HFF-Myc (cell line): ENCODE measurements around the gene OGA.

ENCODE experiments used
- DNase-seq: peaks from one replicate; pipeline ENCODE4 v3.0.0-alpha.2; 2011; ENCODE audit warnings: low read depth; ENCODE audit errors: extremely low read depth
- H3K4me3 ChIP-seq: replicated peaks from 2 replicates; pipeline ENCODE4 v1.5.1; 2011; ENCODE audit warnings: low read depth, mild to moderate bottlenecking, control low read depth, low read length
- CTCF ChIP-seq: IDR thresholded peaks from 2 replicates; pipeline ENCODE4 v1.5.1; 2012; ENCODE audit warnings: mild to moderate bottlenecking, low read depth, low read length, control low read depth; ENCODE audit errors: missing control alignments

OGA gene

DNA sequence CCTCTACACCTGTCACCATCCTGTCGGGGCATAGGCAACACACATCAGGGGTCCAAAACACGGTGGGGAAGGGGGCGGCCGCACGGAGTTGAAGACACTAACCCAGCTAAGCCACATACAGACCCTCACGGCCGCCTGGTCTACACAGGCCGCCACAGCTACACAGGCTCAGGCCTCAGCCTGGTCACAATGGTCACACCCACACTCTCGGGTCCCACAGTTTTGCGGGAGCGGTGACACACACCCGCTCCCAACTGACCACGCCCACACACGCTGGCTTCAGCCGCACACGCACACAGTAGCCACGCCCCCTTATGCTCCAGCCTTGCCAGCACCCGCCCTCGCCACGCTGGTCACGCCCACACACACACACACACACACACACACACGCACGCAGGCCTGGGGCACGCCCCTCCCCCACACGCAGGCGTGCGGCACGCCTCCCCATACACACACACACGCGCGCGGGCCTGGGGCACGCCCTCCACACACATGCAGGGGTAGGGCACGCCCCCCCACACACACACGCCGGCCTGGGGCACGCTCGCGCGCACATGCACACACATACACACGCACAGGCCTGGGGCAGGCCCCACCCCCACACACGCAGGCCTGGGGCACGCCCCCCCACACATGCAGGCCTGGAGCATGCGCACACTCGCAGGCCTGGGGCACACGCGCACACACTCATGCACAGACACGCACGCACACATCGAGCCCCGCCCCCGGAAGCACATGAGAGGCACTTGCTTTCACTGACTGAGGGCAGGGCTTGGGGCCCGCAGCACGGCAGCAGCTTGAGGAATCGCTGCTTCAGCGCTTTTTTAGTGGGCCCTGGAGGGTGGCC lies 12.3 kb upstream of the OGA start:
- no peak for TF ChIP-seq CTCF
- peak overlapping the region; percentile 39 for H3K4me3 ChIP-seq
- DNase-seq: peak; percentile 71

GRCh38 chr10:101829561-101830315 lies 11.5 kb upstream of the OGA start:
- TF ChIP-seq CTCF: no peak
- DNase-seq: no peak
- H3K4me3 ChIP-seq: peak overlapping the region; percentile 39

- H3K4me3 ChIP-seq: no peak overlapping the region
- DNase-seq: no peak
- no peak for TF ChIP-seq CTCF
Measured at GRCh38 chr10:101828766-101829551, 10.7 kb upstream of the OGA start.

DNA sequence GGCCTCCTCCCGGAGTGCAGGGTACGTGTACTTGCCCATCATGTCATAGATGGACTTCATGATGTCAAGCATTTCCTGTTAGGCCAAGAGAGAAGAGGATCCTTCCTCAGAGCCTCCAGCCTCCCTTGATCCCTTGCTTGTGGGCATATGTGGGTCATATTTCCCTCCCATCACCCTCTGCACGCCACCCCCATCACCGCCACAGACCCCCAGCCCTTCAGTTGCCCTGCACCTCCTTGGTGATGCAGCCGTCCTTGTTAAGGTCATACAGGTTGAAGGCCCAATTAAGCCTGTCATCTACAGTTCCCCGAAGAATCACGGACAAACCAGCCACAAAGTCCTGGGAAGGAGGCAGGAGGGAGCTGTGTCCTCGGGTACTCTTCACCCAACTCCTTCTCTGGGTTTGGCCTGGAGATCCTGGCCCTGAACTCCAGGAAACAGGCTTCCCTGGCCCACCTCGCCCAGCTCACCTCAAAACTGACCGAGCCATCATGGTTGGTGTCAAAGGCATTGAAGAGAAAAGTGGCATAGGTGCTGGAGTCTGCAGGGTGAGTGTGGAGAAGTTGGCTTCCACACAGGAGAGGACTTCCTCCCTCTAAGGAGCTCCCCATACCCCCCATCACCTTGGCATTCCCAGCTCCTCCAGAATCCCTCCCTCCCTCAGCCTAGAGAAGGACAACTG lies 9.8 kb upstream of the OGA start:
- DNase-seq: no peak
- H3K4me3 ChIP-seq: no peak overlapping the region
- TF ChIP-seq CTCF: no peak

- no peak overlapping the region for H3K4me3 ChIP-seq
- no peak for DNase-seq
- no peak for TF ChIP-seq CTCF
Measured at GRCh38 chr10:101826852-101827434, 8.7 kb upstream of the OGA start.

- DNase-seq: no peak
- H3K4me3 ChIP-seq: no peak overlapping the region
- TF ChIP-seq CTCF: no peak
Measured at GRCh38 chr10:101824736-101825135, 6.5 kb upstream of the OGA start.
